IMR-90 (cell line): Measurements from ENCODE around the gene PLAAT2. TPM values are rescaled to one million over a fixed set of nuclear protein-coding genes. Genes with fewer than 3 reads are reported as not detected.
"Not testable (repeated sequence)": the region's sequence is repeated elsewhere in the genome, so short reads cannot be mapped to it uniquely, and the experiment has no call there.

Source experiments
- ATAC-seq: fragments of 200-7000 bp; cut with Tn5 transposase; 2 replicates; pipeline ENCODE4 v1.9.1; 2020; ENCODE audit warnings: low read depth, mild to moderate bottlenecking, moderate library complexity
- BruUV-seq: library from RNA; stranded (reverse); fragments of 400-500 nt; replicated peaks from 2 replicates; lab custom pipeline; 2021; lab: Mats Ljungman, UMichigan
- CTCF ChIA-PET: fragments of 300-600 bp; formaldehyde crosslinking; extraction: SDS; loops from one replicate; lab custom pipeline; 2021; ENCODE audit warnings: antibody characterized with exemption; lab: Yijun Ruan, JAX
- POLR2A ChIA-PET: fragments of 300-600 bp; sonication (Branson Sonifier 250); formaldehyde crosslinking; loops from one replicate; lab custom pipeline; 2022; ENCODE audit warnings: antibody characterized with exemption; ENCODE audit not compliant: unreplicated experiment; lab: Charles Lee
- DNase-seq: peaks from one replicate; pipeline ENCODE4 v3.0.0; 2013
- H2AFZ ChIP-seq: replicated peaks from 2 replicates; pipeline ENCODE3; 2013; ENCODE audit warnings: low read length, mild to moderate bottlenecking; ENCODE audit not compliant: poor library complexity
- H2AK5ac ChIP-seq: 2 replicates; pipeline ENCODE4 v1.6.1; 2013; ENCODE audit warnings: low read depth, low read length, inconsistent platforms
- H2AK9ac ChIP-seq: replicated peaks from 2 replicates; pipeline ENCODE3; 2013; ENCODE audit warnings: mild to moderate bottlenecking, low read depth, low read length, moderate library complexity; ENCODE audit not compliant: poor library complexity
- H2BK120ac ChIP-seq: 2 replicates; pipeline ENCODE4 v1.6.1; 2013; ENCODE audit warnings: low read depth, low read length, inconsistent platforms
- H2BK15ac ChIP-seq: 3 replicates; pipeline ENCODE4 v1.6.1; 2013; ENCODE audit warnings: low read depth, low read length, inconsistent platforms
- H2BK20ac ChIP-seq: 2 replicates; pipeline ENCODE4 v1.6.1; 2013; ENCODE audit warnings: low read depth, mild to moderate bottlenecking, inconsistent platforms, low read length, moderate library complexity
- H2BK5ac ChIP-seq: 2 replicates; pipeline ENCODE4 v1.6.1; 2013; ENCODE audit warnings: mild to moderate bottlenecking, low read depth, low read length, inconsistent platforms; ENCODE audit not compliant: poor library complexity, severe bottlenecking
- H3K14ac ChIP-seq: replicated peaks from 2 replicates; pipeline ENCODE4 v1.6.1; 2013; ENCODE audit warnings: low read depth, low read length, inconsistent platforms
- H3K18ac ChIP-seq: 2 replicates; pipeline ENCODE4 v1.6.1; 2013; ENCODE audit warnings: low read depth, low read length, control low read depth
- H3K23ac ChIP-seq: 2 replicates; pipeline ENCODE4 v1.6.1; 2013; ENCODE audit warnings: low read depth, low read length, inconsistent platforms
- H3K27ac ChIP-seq: 2 replicates; pipeline ENCODE4 v1.5.1; 2013; ENCODE audit warnings: mild to moderate bottlenecking, control low read depth, low read length; ENCODE audit not compliant: insufficient read depth
- H3K27me3 ChIP-seq: 2 replicates; pipeline ENCODE4 v1.6.1; 2013; ENCODE audit warnings: low read length; ENCODE audit not compliant: control insufficient read depth, insufficient read depth
- H3K36me3 ChIP-seq: 2 replicates; pipeline ENCODE4 v1.6.1; 2013; ENCODE audit warnings: low read length, mixed read lengths; ENCODE audit not compliant: control insufficient read depth, insufficient read depth
- H3K4ac ChIP-seq: 2 replicates; pipeline ENCODE4 v1.6.1; 2013; ENCODE audit warnings: low read depth, low read length, inconsistent platforms
- H3K4me1 ChIP-seq: 2 replicates; pipeline ENCODE4 v1.6.1; 2013; ENCODE audit warnings: low read length, mixed read lengths; ENCODE audit not compliant: control insufficient read depth, insufficient read depth
- H3K4me2 ChIP-seq: 2 replicates; pipeline ENCODE4 v1.6.1; 2013; ENCODE audit warnings: low read depth, mild to moderate bottlenecking, control low read depth, low read length, moderate library complexity
- H3K4me3 ChIP-seq: 2 replicates; pipeline ENCODE4 v1.5.1; 2013; ENCODE audit warnings: low read depth, mild to moderate bottlenecking, control low read depth, low read length, moderate library complexity; ENCODE audit not compliant: insufficient read depth
- H3K56ac ChIP-seq: 2 replicates; pipeline ENCODE4 v1.6.1; 2013; ENCODE audit warnings: low read length, inconsistent platforms; ENCODE audit not compliant: insufficient read depth; ENCODE audit errors: extremely low read depth
- H3K79me1 ChIP-seq, 2 experiments: 2 replicates each; pipeline ENCODE4 v1.6.1; 2013; ENCODE audit warnings: low read length in 2 of 2, inconsistent platforms in 1 of 2, low read depth in 1 of 2
- H3K9ac ChIP-seq: 2 replicates; pipeline ENCODE4 v1.6.1; 2013; ENCODE audit warnings: low read depth, low read length, control low read depth
- H3K9me1 ChIP-seq: 2 replicates; pipeline ENCODE4 v1.6.1; 2013; ENCODE audit warnings: low read length, inconsistent platforms; ENCODE audit not compliant: insufficient read depth
- H3K9me3 ChIP-seq: 2 replicates; pipeline ENCODE4 v1.6.1; 2013; ENCODE audit warnings: low read length; ENCODE audit not compliant: control insufficient read depth, insufficient read depth
- H4K20me1 ChIP-seq: 2 replicates; pipeline ENCODE4 v1.6.1; 2013; ENCODE audit warnings: low read length, inconsistent platforms; ENCODE audit not compliant: insufficient read depth
- H4K5ac ChIP-seq: 2 replicates; pipeline ENCODE4 v1.6.1; 2013; ENCODE audit warnings: mild to moderate bottlenecking, low read depth, low read length, control low read depth
- H4K8ac ChIP-seq, 2 experiments: 2 replicates each; pipeline ENCODE4 v1.6.1; 2013; ENCODE audit warnings: low read depth in 2 of 2, low read length in 2 of 2, control low read depth in 1 of 2, inconsistent platforms in 1 of 2
- H4K91ac ChIP-seq: 2 replicates; pipeline ENCODE4 v1.6.1; 2013; ENCODE audit warnings: low read depth, low read length, inconsistent platforms; ENCODE audit not compliant: insufficient read depth
- CHD1 ChIP-seq: IDR thresholded peaks from 2 replicates; pipeline ENCODE4 v1.6.1; 2012; ENCODE audit warnings: low read depth, low read length, improper control_type of control experiment
- ELK1 ChIP-seq: fragments of 150-350 bp; IDR thresholded peaks from 2 replicates; pipeline ENCODE4 v1.6.1; 2016; ENCODE audit warnings: low read depth, mild to moderate bottlenecking, low read length, moderate library complexity, borderline replicate concordance
- POLR2A ChIP-seq: IDR thresholded peaks from 2 replicates; pipeline ENCODE4 v1.6.1; 2012; ENCODE audit warnings: mild to moderate bottlenecking, low read depth, low read length
- RAD21 ChIP-seq: IDR thresholded peaks from 2 replicates; pipeline ENCODE4 v1.6.1; 2012; ENCODE audit warnings: low read length, improper control_type of control experiment
- USF2 ChIP-seq: fragments of 150-350 bp; IDR thresholded peaks from 2 replicates; pipeline ENCODE4 v1.6.1; 2017; ENCODE audit warnings: mild to moderate bottlenecking, antibody characterized with exemption, low read length, low read depth
- WGBS, 2 experiments: methylation state at CpG; one replicate each; pipeline versions ENCODE4 v1.1.5 to v1.1.7; 2013; ENCODE audit warnings: missing lambda C conversion rate in 2 of 2; ENCODE audit not compliant: insufficient read length in 1 of 2; ENCODE audit errors: extremely low coverage in 2 of 2; 5-methylcytosine and 5-hydroxymethylcytosine counted together
- dilution Hi-C: fragments of 300-500 bp; cut with HindIII; formaldehyde crosslinking; loops from one replicate; pipeline ENCODE4 v1.14.3; 2018; ENCODE audit warnings: low sequenced_read_pairs; ENCODE audit not compliant: unreplicated experiment
- in situ Hi-C: fragments of 300-500 bp; cut with MboI; formaldehyde crosslinking; loops from 3 replicates; pipeline ENCODE4 v1.14.3; 2019; ENCODE audit warnings: low sequenced_read_pairs, inconsistent platforms, mixed read lengths
- intact Hi-C: fragments of 100-400 bp; cut with micrococcal nuclease; formaldehyde crosslinking; loops from 2 replicates; pipeline ENCODE4 v1.10.0; 2022
- polyA plus RNA-seq, 3 experiments: library from polyadenylated mRNA; depleted of rRNA; stranded (reverse); fragments of >200 nt; gene quantifications; 2 replicates each; pipeline ENCODE4 v1.2.3, GENCODE V29; 2012; ENCODE audit warnings: low replicate concordance in 1 of 3
- total RNA-seq: library from RNA; depleted of rRNA; stranded (reverse); fragments of >200 nt; gene quantifications from 2 replicates; pipeline ENCODE4 v1.2.3, GENCODE V29; 2012

The PLAAT2 gene
- total and polyA plus RNA-seq, 2 of the 4 experiments (the other 2 are of a cell fraction), result not detected

GRCh38 chr11:63532117-63532516 is 31.1 kb downstream of the PLAAT2 start:
- H3K4me3 ChIP-seq, result no peak overlapping the region
- H3K4me1 ChIP-seq, result peaks cover 6% of the 10 kb centered on the region; the same call in 1 of the 2 replicates
- H3K27me3 ChIP-seq, result peaks cover 5% of the 10 kb centered on the region
- no peak overlapping the region for H3K9ac ChIP-seq
- H2BK120ac ChIP-seq, result no peak overlapping the region
- no peak overlapping the region for H2AFZ ChIP-seq
- no peak overlapping the region for H4K5ac ChIP-seq
- in situ Hi-C loops (no loop called here), intact Hi-C loops (no loop called here), dilution Hi-C loops (no loop called here)
- no peak overlapping the region for H3K4me2 ChIP-seq
- no peak overlapping the region for H3K56ac ChIP-seq
- no peak overlapping the region for H4K91ac ChIP-seq
- TF ChIP-seq RAD21, result no peak
- TF ChIP-seq ELK1, result no peak
- no peak for TF ChIP-seq CHD1
- no peak for TF ChIP-seq POLR2A
- TF ChIP-seq USF2, result no peak
- no peaks in the 10 kb centered on the region for H3K9me1 ChIP-seq
- no peak overlapping the region for H4K8ac ChIP-seq
- H3K4ac ChIP-seq, result no peak overlapping the region
- H4K20me1 ChIP-seq, result no peaks in the 10 kb centered on the region
- POLR2A ChIA-PET, result no interaction called here
- H3K14ac ChIP-seq, result no peak overlapping the region
- H2AK5ac ChIP-seq, result no peak overlapping the region
- H3K36me3 ChIP-seq, result no peaks in the 10 kb centered on the region
- H3K27ac ChIP-seq, result no peak overlapping the region
- H3K18ac ChIP-seq, result no peak overlapping the region
- H3K79me1 ChIP-seq, result no peaks in the 10 kb centered on the region
- DNase-seq (no peak), ATAC-seq (no peak)
- H2AK9ac ChIP-seq, result no peak overlapping the region
- WGBS, 2 experiments, result no CpG with 5 or more reads among the region's 2 CpGs
- no peak overlapping the region for H2BK5ac ChIP-seq
- no peak overlapping the region for H2BK15ac ChIP-seq
- no peak overlapping the region for H3K23ac ChIP-seq
- CTCF ChIA-PET, result no interaction called here
- H3K9me3 ChIP-seq, result no peaks in the 10 kb centered on the region
- no peak overlapping the region for H2BK20ac ChIP-seq
- no TSS peak for BruUV-seq

- H2BK20ac ChIP-seq, H3K56ac ChIP-seq, H3K27ac ChIP-seq, H3K36me3 ChIP-seq, H3K79me1 ChIP-seq, H2AK5ac ChIP-seq, H3K4me1 ChIP-seq, H2BK5ac ChIP-seq, H3K9ac ChIP-seq, intact Hi-C loops, H2AK9ac ChIP-seq, H3K4ac ChIP-seq, H3K4me2 ChIP-seq, POLR2A ChIA-PET, H3K14ac ChIP-seq, H3K9me1 ChIP-seq, H3K18ac ChIP-seq, H4K8ac ChIP-seq, H4K5ac ChIP-seq, H3K23ac ChIP-seq, H4K91ac ChIP-seq, H2BK120ac ChIP-seq, H3K4me3 ChIP-seq, H4K20me1 ChIP-seq, H2AFZ ChIP-seq, H2BK15ac ChIP-seq, CTCF ChIA-PET, in situ Hi-C loops, BruUV-seq, dilution Hi-C loops, H3K27me3 ChIP-seq, H3K9me3 ChIP-seq: not testable (repeated sequence)
- DNase-seq (peak; percentile 45), ATAC-seq (peak; percentile 40; the same call in 1 of the 2 replicates)
- WGBS, 2 experiments, result no CpG with 5 or more reads among the region's 6 CpGs
These were observed 31.9 kb downstream of the PLAAT2 start for GRCh38 chr11:63531074-63531792.
